Measurements from ENCODE around the gene LEO1. TPM values are rescaled to one million over a fixed set of nuclear protein-coding genes. Genes with fewer than 3 reads are reported as not detected.
A peak's percentile ranks its signal among the peaks of the same experiment; 100 is the strongest.

The LEO1 gene
- total and polyA plus RNA-seq, 7 experiments from 2014 or later = 9.2 to 33.2 (median 19.3) TPM

GRCh38 chr15:51889486-51889885 is 82.1 kb downstream of the LEO1 start:
- H3K27me3 ChIP-seq (ENCODE audit: control insufficient read depth in 2 of 2, insufficient read depth in 2 of 2, low read length in 2 of 2) = no peaks in the 10 kb centered on the region
- intact Hi-C loops (cut with micrococcal nuclease) = no loop called here
- H3K9me3 ChIP-seq (ENCODE audit: control insufficient read depth in 2 of 3, low read length in 3 of 3) = no peaks in the 10 kb centered on the region
- ATAC-seq (no peak), DNase-seq (no peak)
- Mint-ChIP-seq H3K27me3 (no peaks in the 10 kb centered on the region), H3K9me3 (peaks cover 0 to 4% (median 0%) of the 10 kb centered on the region in 11 donors), H3K36me3 (peaks cover 6 to 46% (median 32%) of the 10 kb centered on the region in 5 donors), H3K27ac (no peak overlapping the region), H3K4me1 (peaks cover 0 to 10% (median 5%) of the 10 kb centered on the region in 7 donors), H3K4me3 (no peak overlapping the region)
- ChIA-PET CTCF (interaction anchor here (0.6 to 2.4 kb wide), 4 partner anchors 10 to 338 kb away, joined by 3 to 5 read pairs (median 3); no protein-coding TSS in a partner anchor), POLR2A (no interaction called here)
- H3K27ac ChIP-seq (ENCODE audit: low read depth, low read length) = no peak overlapping the region
- H3K4me3 ChIP-seq (ENCODE audit: low read length) = no peak overlapping the region
- peaks cover under 1 to 30% (median 12%) of the 10 kb centered on the region in 3 experiments for H3K36me3 ChIP-seq (ENCODE audit: control insufficient read depth in 2 of 3, insufficient read depth in 3 of 3, low read length in 3 of 3)
- H3K4me1 ChIP-seq (ENCODE audit: control insufficient read depth in 2 of 2, insufficient read depth in 2 of 2, low read length in 2 of 2) = peaks cover 0 to 3% of the 10 kb centered on the region in 2 donors

- Histone ChIP-seq H3K4me3 (ENCODE audit: low read length) (no peak overlapping the region), H3K27me3 (ENCODE audit: control insufficient read depth in 2 of 2, insufficient read depth in 2 of 2, low read length in 2 of 2) (no peaks in the 10 kb centered on the region), H3K36me3 (ENCODE audit: control insufficient read depth in 2 of 3, insufficient read depth in 3 of 3, low read length in 3 of 3) (peaks cover 0 to 23% (median 12%) of the 10 kb centered on the region in 3 experiments), H3K4me1 (ENCODE audit: control insufficient read depth in 2 of 2, insufficient read depth in 2 of 2, low read length in 2 of 2) (peaks cover 0 to 3% of the 10 kb centered on the region in 2 donors), H3K27ac (ENCODE audit: low read depth, low read length) (no peak overlapping the region), H3K9me3 (ENCODE audit: control insufficient read depth in 2 of 3, low read length in 3 of 3) (no peaks in the 10 kb centered on the region)
- Mint-ChIP-seq H3K27ac (peak overlapping the region in 3 of 9 donors; percentile 0 to 22 (median 0)), H3K9me3 (peaks cover 0 to 4% (median 0%) of the 10 kb centered on the region in 11 donors), H3K4me3 (no peak overlapping the region), H3K4me1 (peaks cover 0 to 13% (median 5%) of the 10 kb centered on the region in 7 donors), H3K36me3 (peaks cover 6 to 50% (median 36%) of the 10 kb centered on the region in 5 donors), H3K27me3 (no peaks in the 10 kb centered on the region)
- POLR2A ChIA-PET = no interaction called here
- ATAC-seq = peak; percentile 40
- CTCF ChIA-PET = interaction anchor here (0.6 to 2.4 kb wide), 3 partner anchors 9 to 320 kb away, joined by 3 to 5 read pairs (median 4); no protein-coding TSS in a partner anchor
- DNase-seq = peak in 4 of 9 donors; percentile 5 to 29 (median 14)
- intact Hi-C loops (cut with micrococcal nuclease) = loop anchor here in 1 of 2 donors (1.0 kb wide), 2 partner anchors 191 to 320 kb away; no protein-coding TSS in a partner anchor
Measured at GRCh38 chr15:51888593-51889195, 82.9 kb downstream of the LEO1 start.

Other genes with a start within 250 kb of the LEO1 start
- 10 to 100 TPM; 12.5 to 33.8 (median 17.8) TPM for gene LYSMD2, start 234.1 kb downstream of the LEO1 start, total RNA-seq
- gene LYSMD2, start 234.1 kb downstream of the LEO1 start, polyA plus RNA-seq = 10 to 100 TPM; 42.2 to 46.8 TPM
- gene TMOD2, start 220.2 kb downstream of the LEO1 start, total RNA-seq = 10 to 100 TPM in 4 of 5 experiments, 1 to 10 TPM in 1; 9.5 to 17.1 (median 13.4) TPM
- gene TMOD2, start 220.2 kb downstream of the LEO1 start, polyA plus RNA-seq = 1 to 10 TPM; 1.4 to 1.9 TPM
- gene TMOD3, start 142.1 kb downstream of the LEO1 start, total RNA-seq = 10 to 100 TPM; 46.5 to 75.9 (median 50.4) TPM
- gene TMOD3, start 142.1 kb downstream of the LEO1 start, polyA plus RNA-seq = 10 to 100 TPM; 25.5 to 25.6 TPM
- 10 to 100 TPM; 19.2 to 44.1 (median 25.3) TPM for gene MAPK6, start 47.4 kb upstream of the LEO1 start, total RNA-seq
- gene MAPK6, start 47.4 kb upstream of the LEO1 start, polyA plus RNA-seq = 1 to 10 TPM; 5.1 to 6.0 TPM
- gene BCL2L10, start 141.0 kb upstream of the LEO1 start, total RNA-seq = under 1 TPM in 1 of 5 experiments, not detected in 4; 0.59 TPM
- gene BCL2L10, start 141.0 kb upstream of the LEO1 start, polyA plus RNA-seq = not detected
- 10 to 100 TPM; 35.9 to 80.0 (median 50.7) TPM for gene GNB5, start 219.6 kb upstream of the LEO1 start, total RNA-seq
- 10 to 100 TPM; 35.1 to 49.0 TPM for gene GNB5, start 219.6 kb upstream of the LEO1 start, polyA plus RNA-seq

Data from naive thymus-derived CD4-positive, alpha-beta T cell (primary cell).